SK-N-SH treated with all-trans-retinoic acid at 6 μM for 48 hours (cell line): Measurements from ENCODE around the gene CEP43.
A peak's percentile ranks its signal among the peaks of the same experiment; 100 is the strongest.

Experiments used
- ATAC-seq: fragments of 200-7000 bp; cut with Tn5 transposase; 3 replicates; pipeline ENCODE4 v1.9.1; 2020; ENCODE audit warnings: mild to moderate bottlenecking, moderate library complexity
- ARNTL ChIP-seq: fragments of 450-650 bp; formaldehyde crosslinking; IDR thresholded peaks from 2 replicates; pipeline ENCODE4 v1.5.0; 2020; ENCODE audit warnings: low read depth, mild to moderate bottlenecking, moderate library complexity, borderline replicate concordance
- BACH2 ChIP-seq: fragments of 250-450 bp; sonication (Bioruptor Pico); IDR thresholded peaks from 2 replicates; pipeline ENCODE4 v1.9.0; 2021; ENCODE audit warnings: mild to moderate bottlenecking, borderline replicate concordance
- CREB5 ChIP-seq: fragments of 250-450 bp; sonication (Bioruptor Pico); IDR thresholded peaks from 2 replicates; pipeline ENCODE4 v1.5.1; 2020; ENCODE audit warnings: low read depth, mild to moderate bottlenecking, moderate library complexity
- CSDC2 ChIP-seq: fragments of 250-450 bp; sonication (Bioruptor Pico); IDR thresholded peaks from 2 replicates; pipeline ENCODE4 v1.5.0; 2020; ENCODE audit warnings: mild to moderate bottlenecking, moderate library complexity
- CSRNP3 ChIP-seq: fragments of 250-450 bp; sonication (Bioruptor Pico); IDR thresholded peaks from 2 replicates; pipeline ENCODE4 v1.5.1; 2021; ENCODE audit warnings: mild to moderate bottlenecking, moderate library complexity
- ESRRG ChIP-seq: fragments of 250-450 bp; sonication (Bioruptor Pico); IDR thresholded peaks from 2 replicates; pipeline ENCODE4 v1.6.1; 2021; ENCODE audit warnings: mild to moderate bottlenecking
- GLIS3 ChIP-seq: fragments of 250-450 bp; sonication (Bioruptor Pico); IDR thresholded peaks from 2 replicates; pipeline ENCODE4 v1.5.0; 2020; ENCODE audit warnings: mild to moderate bottlenecking, moderate library complexity
- ISL1 ChIP-seq: fragments of 250-450 bp; sonication (Bioruptor Pico); IDR thresholded peaks from 2 replicates; pipeline ENCODE4 v2.1.2; 2022; ENCODE audit warnings: mild to moderate bottlenecking, moderate library complexity
- OSR1 ChIP-seq: fragments of 250-450 bp; sonication (Bioruptor Pico); IDR thresholded peaks from 2 replicates; pipeline ENCODE4 v1.8.0; 2022; ENCODE audit warnings: moderate library complexity, mild to moderate bottlenecking, inconsistent platforms
- PATZ1 ChIP-seq: fragments of 250-450 bp; sonication (Bioruptor Pico); IDR thresholded peaks from 2 replicates; pipeline ENCODE4 v1.8.0; 2020; ENCODE audit warnings: mild to moderate bottlenecking, moderate library complexity, borderline replicate concordance
- POU6F1 ChIP-seq: fragments of 250-450 bp; sonication (Bioruptor Pico); IDR thresholded peaks from 2 replicates; pipeline ENCODE4 v1.8.0; 2021; ENCODE audit warnings: low read depth, mild to moderate bottlenecking, moderate library complexity, borderline replicate concordance
- PPARA ChIP-seq: fragments of 250-450 bp; sonication (Bioruptor Pico); IDR thresholded peaks from 2 replicates; pipeline ENCODE4 v1.5.0; 2020; ENCODE audit warnings: mild to moderate bottlenecking, borderline replicate concordance
- RARB ChIP-seq: fragments of 250-450 bp; sonication (Bioruptor Pico); IDR thresholded peaks from 2 replicates; pipeline ENCODE4 v1.8.0; 2021; ENCODE audit warnings: mild to moderate bottlenecking, moderate library complexity
- SNAI2 ChIP-seq: fragments of 250-450 bp; sonication (Bioruptor Pico); IDR thresholded peaks from 2 replicates; pipeline ENCODE4 v1.5.0; 2020; ENCODE audit warnings: mild to moderate bottlenecking, moderate library complexity
- TCF4 ChIP-seq: fragments of 250-450 bp; sonication (Bioruptor Pico); IDR thresholded peaks from 2 replicates; pipeline ENCODE4 v1.8.0; 2021; ENCODE audit warnings: mild to moderate bottlenecking, moderate library complexity, borderline replicate concordance
- TOX ChIP-seq: fragments of 250-450 bp; sonication (Bioruptor Pico); IDR thresholded peaks from 2 replicates; pipeline ENCODE4 v1.8.0; 2021; ENCODE audit warnings: mild to moderate bottlenecking, moderate library complexity, borderline replicate concordance
- TSHZ2 ChIP-seq: fragments of 250-450 bp; sonication (Bioruptor Pico); IDR thresholded peaks from 2 replicates; pipeline ENCODE4 v1.5.0; 2020; ENCODE audit warnings: mild to moderate bottlenecking, moderate library complexity
- ZC3H10 ChIP-seq: fragments of 250-450 bp; sonication (Bioruptor Pico); IDR thresholded peaks from 2 replicates; pipeline ENCODE4 v1.5.1; 2021; ENCODE audit warnings: mild to moderate bottlenecking, moderate library complexity
- ZFP3 ChIP-seq: fragments of 250-450 bp; sonication (Bioruptor Pico); IDR thresholded peaks from 2 replicates; pipeline ENCODE4 v1.5.0; 2020; ENCODE audit warnings: mild to moderate bottlenecking, moderate library complexity
- ZFP30 ChIP-seq: fragments of 450-650 bp; formaldehyde crosslinking; IDR thresholded peaks from 2 replicates; pipeline ENCODE4 v1.5.0; 2022; ENCODE audit warnings: mild to moderate bottlenecking, moderate library complexity
- ZNF565 ChIP-seq: fragments of 450-650 bp; formaldehyde crosslinking; conservative IDR thresholded peaks from 2 replicates; pipeline ENCODE4 v1.5.0; 2020; ENCODE audit warnings: low read depth, mild to moderate bottlenecking, moderate library complexity
- ZNF70 ChIP-seq: fragments of 450-650 bp; formaldehyde crosslinking; IDR thresholded peaks from 2 replicates; pipeline ENCODE4 v1.5.0; 2020; ENCODE audit warnings: mild to moderate bottlenecking, moderate library complexity
- ZNF8 ChIP-seq: fragments of 450-650 bp; formaldehyde crosslinking; IDR thresholded peaks from 2 replicates; pipeline ENCODE4 v1.5.0; 2020; ENCODE audit warnings: mild to moderate bottlenecking, moderate library complexity

CEP43 gene

GRCh38 chr6:166955865-166956443, 43.2 kb upstream of the CEP43 start:
- TF ChIP-seq ZFP3 (CRISPR knock-in tag) (0 out of 2 replicates have a peak, but pooled peaks have one; percentile 30), ZNF70 (CRISPR knock-in tag) (no peak)
- peak; percentile 75 for ATAC-seq

GRCh38 chr6:166956444-166957086, 42.6 kb upstream of the CEP43 start, which contains the start of gene RNASET2:
Gene RNASET2 (minus strand): TSS chr6:166956550. CDS start chr6:166956182, 368 bp downstream.
- peak; percentile 95 for ATAC-seq
- TF ChIP-seq ZNF8 (CRISPR knock-in tag) (no peak), ZFP3 (CRISPR knock-in tag) (no peak), OSR1 (CRISPR knock-in tag) (no peak), CSRNP3 (CRISPR knock-in tag) (no peak), ZFP30 (CRISPR knock-in tag) (no peak), SNAI2 (CRISPR knock-in tag) (no peak), ZNF565 (CRISPR knock-in tag) (no peak), ARNTL (CRISPR knock-in tag) (no peak), ZNF70 (CRISPR knock-in tag) (no peak), RARB (CRISPR knock-in tag) (no peak), CSDC2 (no peak), GLIS3 (no peak), TOX (no peak), POU6F1 (CRISPR knock-in tag) (no peak), ISL1 (CRISPR knock-in tag) (no peak), BACH2 (CRISPR knock-in tag) (no peak), ESRRG (no peak), TCF4 (no peak), ZC3H10 (CRISPR knock-in tag) (no peak), TSHZ2 (CRISPR knock-in tag) (no peak)

- ATAC-seq: peak; percentile 27
- TF ChIP-seq SNAI2 (CRISPR knock-in tag) (no peak), ZC3H10 (CRISPR knock-in tag) (no peak)
These were observed 42.0 kb upstream of the CEP43 start for GRCh38 chr6:166957087-166957804.

- ATAC-seq: no peak
- TF ChIP-seq ISL1 (CRISPR knock-in tag) (no peak), ZFP3 (CRISPR knock-in tag) (no peak), BACH2 (CRISPR knock-in tag) (no peak), ZNF565 (CRISPR knock-in tag) (no peak), CREB5 (CRISPR knock-in tag) (no peak), ZFP30 (CRISPR knock-in tag) (no peak), TCF4 (no peak), POU6F1 (CRISPR knock-in tag) (no peak), ZNF8 (CRISPR knock-in tag) (no peak), OSR1 (CRISPR knock-in tag) (no peak), ESRRG (no peak), GLIS3 (no peak), ZC3H10 (CRISPR knock-in tag) (no peak), ARNTL (CRISPR knock-in tag) (no peak), TOX (no peak), ZNF70 (CRISPR knock-in tag) (no peak), PPARA (CRISPR knock-in tag) (no peak), PATZ1 (no peak)
These were observed 41.5 kb upstream of the CEP43 start for GRCh38 chr6:166957805-166958076.
